Measurements from ENCODE around the gene MICAL2.

- no peak for TF ChIP-seq CTCF (conservative IDR thresholded peaks at IDR 0.05; ENCODE audit: low read depth, low read length)
- no peak for TF ChIP-seq EZH2 (IDR thresholded peaks at IDR 0.05; ENCODE audit: low read length, unreplicated experiment)
- TF ChIP-seq EZH2phosphoT487 (IDR thresholded peaks at IDR 0.05; ENCODE audit: borderline replicate concordance, low read length) = no peak
Measured at GRCh38 chr11:12101318-12101717, 9.1 kb upstream of the MICAL2 start.

All from PC-3 (cell line).